C4-2B (cell line): ENCODE results near the gene DCAF12L1.

Experiments used
- CTCF ChIP-seq: fragments of 450-650 bp; conservative IDR thresholded peaks from 2 replicates; pipeline ENCODE4 v1.5.1; 2017; ENCODE audit warnings: mild to moderate bottlenecking
- ZFX ChIP-seq: fragments of 450-650 bp; IDR thresholded peaks from 2 replicates; pipeline ENCODE4 v1.6.1; 2017

GRCh38 chrX:126552313-126553022 is at the start of gene DCAF12L1:
- no peak for TF ChIP-seq CTCF
- no peak for TF ChIP-seq ZFX
